GM12891 (cell line): ENCODE results near the gene ZC2HC1B.
"Not testable (repeated sequence)": the region's sequence is repeated elsewhere in the genome, so short reads cannot be mapped to it uniquely, and the experiment has no call there.

ENCODE experiments used
- DNase-seq: peaks from one replicate; pipeline ENCODE4 v3.0.0; 2011; ENCODE audit warnings: low spot score; ENCODE audit not compliant: insufficient read length
- FAIRE-seq: peaks from 2 replicates; lab custom pipeline; 2011; peaks lifted over from hg19 to GRCh38; lab: Jason Lieb, UNC
- PAX5 ChIP-seq: IDR thresholded peaks from 2 replicates; pipeline ENCODE4 v1.6.1; 2011; ENCODE audit warnings: low read length, moderate library complexity, mild to moderate bottlenecking; ENCODE audit not compliant: insufficient read depth, severe bottlenecking
- POLR2A ChIP-seq: IDR thresholded peaks from 2 replicates; pipeline ENCODE4 v1.6.1; 2011; ENCODE audit warnings: low read depth, low read length, control low read depth
- POLR2AphosphoS5 ChIP-seq: IDR thresholded peaks from 2 replicates; pipeline ENCODE4 v1.6.1; 2011; ENCODE audit warnings: low read depth, low read length, control low read depth
- POU2F2 ChIP-seq: IDR thresholded peaks from 2 replicates; pipeline ENCODE4 v1.6.1; 2011; ENCODE audit warnings: low read depth, mild to moderate bottlenecking, control low read depth, low read length, moderate library complexity
- SPI1 ChIP-seq: IDR thresholded peaks from 2 replicates; pipeline ENCODE4 v1.6.1; 2011; ENCODE audit warnings: low read depth, low read length, control low read depth
- TAF1 ChIP-seq: IDR thresholded peaks from 2 replicates; pipeline ENCODE4 v1.6.1; 2011; ENCODE audit warnings: low read depth, low read length, control low read depth

Gene ZC2HC1B

GRCh38 chr6:143842461-143842901 is 21.8 kb upstream of the ZC2HC1B start:
- TF ChIP-seq TAF1 (no peak), POU2F2 (no peak), PAX5 (no peak), POLR2A (no peak), SPI1 (no peak), POLR2AphosphoS5 (no peak)
- no peak for FAIRE-seq
- no peak for DNase-seq

DNA sequence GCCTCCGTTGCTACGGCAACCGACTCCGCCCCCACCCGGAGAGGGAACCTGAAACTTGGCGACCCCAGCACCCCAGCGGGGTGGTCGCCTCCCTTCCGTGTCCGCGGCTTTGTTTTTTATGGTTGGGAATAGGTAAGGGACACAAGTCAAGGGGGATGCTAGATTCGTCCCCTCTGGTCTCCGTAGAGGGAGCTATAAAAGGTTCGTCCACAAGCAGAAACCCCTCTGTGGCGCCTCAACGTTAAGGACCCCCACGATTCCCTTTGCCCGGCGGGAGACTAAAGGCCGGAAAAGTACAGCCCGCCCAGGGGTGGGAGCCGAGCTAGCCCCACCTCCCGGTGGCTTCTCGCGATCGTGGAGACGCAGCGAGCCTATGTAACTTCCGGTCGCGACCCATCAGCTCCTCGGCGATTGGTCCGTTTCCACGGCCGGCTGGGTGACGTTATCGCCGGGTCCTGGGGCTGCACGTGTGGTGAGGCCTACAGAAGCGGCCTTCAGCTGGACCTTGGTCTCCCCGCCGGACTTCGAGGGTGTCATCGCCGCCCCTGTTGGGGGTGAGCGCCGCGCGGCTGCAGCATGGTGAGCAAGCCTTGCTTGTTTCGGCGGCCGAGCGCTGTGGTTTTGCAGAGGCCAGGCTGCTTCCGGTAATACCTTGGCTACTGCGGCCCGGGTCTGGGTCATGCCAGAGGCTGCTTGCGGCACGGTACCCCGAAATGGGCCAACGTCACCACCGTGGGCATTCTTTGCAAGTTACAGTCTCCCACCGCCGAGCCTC is 21.2 kb upstream of the ZC2HC1B start, which contains the start of gene LTV1:
Gene LTV1 (plus strand): TSS at position 437 of the 775 bp plus-strand sequence. CDS start 140 bp downstream, at position 577.
- TF ChIP-seq POLR2AphosphoS5 (peak; percentile 86; the same call in 1 of the 2 replicates), PAX5 (no peak), POU2F2 (peak; percentile 58), SPI1 (no peak), TAF1 (peak; percentile 76), POLR2A (peak; percentile 91)
- DNase-seq (peak; percentile 91), FAIRE-seq (peak; percentile 98)

GRCh38 chr6:143843677-143843999 is 20.6 kb upstream of the ZC2HC1B start:
- no peak for TF ChIP-seq POU2F2
- TF ChIP-seq PAX5 = no peak
- TF ChIP-seq SPI1 = no peak
- no peak for TF ChIP-seq TAF1
- no peak for TF ChIP-seq POLR2AphosphoS5
- TF ChIP-seq POLR2A = no peak
- FAIRE-seq = no peak
- DNase-seq = no peak

DNA sequence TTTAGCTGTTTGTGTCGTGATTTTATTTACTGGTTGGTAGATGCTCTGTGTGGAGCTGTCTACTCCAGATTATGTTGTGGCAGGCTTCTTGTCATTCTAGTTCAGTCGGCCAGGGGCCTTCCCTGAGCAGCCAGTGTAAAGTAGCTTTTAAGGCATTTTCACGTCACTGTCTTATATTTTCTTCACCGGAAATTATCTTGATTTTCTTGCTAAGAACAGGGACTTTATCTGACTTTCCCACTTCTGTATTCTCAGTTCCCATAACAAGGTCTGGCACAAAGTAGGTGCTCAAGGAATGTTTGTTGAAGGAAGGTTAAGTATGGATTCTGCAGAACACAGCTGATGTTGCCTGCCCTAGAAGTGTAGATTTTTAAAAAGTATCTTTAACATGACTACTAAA is 20.3 kb upstream of the ZC2HC1B start:
- FAIRE-seq (no peak), DNase-seq (no peak)
- TF ChIP-seq POLR2AphosphoS5 (no peak), SPI1 (peak; percentile 52)

DNA sequence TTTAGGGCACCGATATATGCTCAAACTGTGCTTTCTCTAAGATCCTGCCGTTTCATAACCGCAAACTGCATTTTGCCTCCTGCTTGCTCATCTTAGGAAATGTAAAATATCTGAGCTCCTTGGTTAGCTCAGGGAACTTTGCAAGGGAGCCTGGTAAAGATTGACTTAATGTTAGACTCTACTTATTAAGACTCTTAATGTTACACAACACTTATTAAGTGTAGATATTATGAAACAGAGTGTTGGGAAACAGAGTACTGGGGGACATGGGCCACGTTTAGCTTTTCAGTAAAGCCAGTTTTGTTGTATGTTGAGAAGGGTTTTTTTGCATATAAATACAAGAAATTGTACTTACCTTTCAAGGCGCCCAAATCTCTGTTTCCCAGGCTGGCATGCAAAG is 19.2 kb upstream of the ZC2HC1B start:
- no peak for DNase-seq
- FAIRE-seq = no peak
- TF ChIP-seq TAF1 = no peak
- no peak for TF ChIP-seq POLR2AphosphoS5
- TF ChIP-seq PAX5 = no peak
- no peak for TF ChIP-seq SPI1
- TF ChIP-seq POU2F2 = no peak
- TF ChIP-seq POLR2A = no peak

- DNase-seq, FAIRE-seq: not testable (repeated sequence)
Measured at GRCh38 chr6:143851706-143852105, 12.6 kb upstream of the ZC2HC1B start.

GRCh38 chr6:143855057-143855456 is 9.2 kb upstream of the ZC2HC1B start:
- not testable (repeated sequence) for FAIRE-seq

DNA sequence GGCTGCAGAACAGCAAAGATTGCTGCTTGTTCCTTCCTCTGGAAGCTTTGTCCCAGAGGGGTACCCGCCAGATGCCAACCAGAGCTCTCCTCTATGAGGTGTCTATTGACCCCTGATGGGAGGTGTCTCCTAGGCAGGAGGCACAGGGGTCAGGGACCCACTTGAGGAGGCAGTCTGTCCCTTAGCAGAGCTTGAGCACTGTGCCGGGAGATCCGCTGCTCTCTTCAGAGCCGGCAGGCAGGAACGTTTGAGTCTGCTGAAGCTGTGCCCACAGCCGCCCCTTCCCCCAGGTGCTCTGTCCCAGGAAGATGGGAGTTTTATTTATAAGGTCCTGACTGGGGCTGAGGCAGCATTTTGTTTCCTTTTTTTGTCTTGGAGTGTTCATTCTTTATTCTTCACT is 7.5 kb upstream of the ZC2HC1B start:
- DNase-seq, FAIRE-seq: not testable (repeated sequence)

More at GRCh38 chr6:143855057-143855456, 9.2 kb upstream of the ZC2HC1B start:
- not testable (repeated sequence) for DNase-seq

GRCh38 chr6:143857651-143858050 is 6.6 kb upstream of the ZC2HC1B start:
- FAIRE-seq (no peak), DNase-seq (no peak)
- TF ChIP-seq SPI1 = no peak
- no peak for TF ChIP-seq PAX5
- TF ChIP-seq POLR2A = no peak
- no peak for TF ChIP-seq TAF1
- no peak for TF ChIP-seq POLR2AphosphoS5
- no peak for TF ChIP-seq POU2F2

DNA sequence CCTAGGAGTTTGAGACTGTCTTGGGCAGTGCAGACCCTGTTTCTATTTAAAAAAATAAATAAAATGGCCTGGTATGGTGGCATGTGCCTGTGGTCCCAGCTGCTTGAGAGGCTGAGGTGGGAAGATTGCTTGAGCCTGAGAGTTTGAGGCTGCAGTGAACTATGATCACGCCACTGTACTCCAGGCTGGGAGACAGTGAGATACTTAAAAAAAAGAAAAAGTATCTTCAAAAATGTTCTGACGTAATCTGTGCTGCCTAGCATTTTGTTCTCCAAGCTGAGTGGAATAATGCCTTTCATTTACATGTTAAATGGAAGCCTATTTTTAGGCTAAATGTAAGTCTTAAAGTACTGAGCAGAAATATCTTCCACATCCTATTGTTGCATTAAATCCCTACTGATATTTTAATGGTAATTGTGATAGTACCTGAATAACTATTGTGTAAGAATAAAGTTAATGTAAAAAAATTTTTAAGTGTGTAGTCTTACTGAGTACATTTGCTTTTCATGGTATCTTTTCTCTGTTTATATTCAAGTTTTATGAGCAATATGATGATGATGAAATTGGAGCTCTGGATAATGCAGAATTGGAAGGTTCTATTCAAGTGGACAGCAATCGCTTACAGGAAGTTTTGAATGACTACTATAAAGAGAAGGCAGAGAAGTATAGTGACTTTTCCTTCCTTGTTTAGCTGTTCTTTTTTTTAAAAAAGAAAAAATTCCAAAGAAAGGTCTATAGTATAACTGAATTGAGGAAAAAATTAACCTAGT is 4.2 kb upstream of the ZC2HC1B start:
- FAIRE-seq (no peak), DNase-seq (no peak)
- TF ChIP-seq POLR2A (no peak), PAX5 (no peak), TAF1 (no peak), POU2F2 (no peak)

- TF ChIP-seq POU2F2 = no peak
- TF ChIP-seq TAF1 = no peak
- no peak for TF ChIP-seq SPI1
- no peak for TF ChIP-seq POLR2AphosphoS5
- TF ChIP-seq POLR2A = no peak
- TF ChIP-seq PAX5 = no peak
- FAIRE-seq (no peak), DNase-seq (no peak)
Measured at GRCh38 chr6:143863771-143864170, 503 bp upstream of the ZC2HC1B start.
